T-helper 17 cell (primary cell): ENCODE measurements around the gene P2RY12. TPM values are rescaled to one million over a fixed set of nuclear protein-coding genes. Genes with fewer than 3 reads are reported as not detected.
"Not testable (repeated sequence)": the region's sequence is repeated elsewhere in the genome, so short reads cannot be mapped to it uniquely, and the experiment has no call there.

Source experiments
- ATAC-seq: fragments of 150-1000 bp; cut with Tn5 transposase; 2 replicates; pipeline ENCODE4 v1.10.0; 2021; ENCODE audit warnings: mild to moderate bottlenecking, moderate library complexity
- DNase-seq, 3 donors: peaks; one replicate each; pipeline versions ENCODE4 v3.0.0 to v3.0.0-alpha.2; 2020 to 2021
- H3K9me3 ChIP-seq: one replicate; pipeline ENCODE4 v1.7.0; 2013; ENCODE audit warnings: low read length, mild to moderate bottlenecking; ENCODE audit not compliant: control insufficient read depth, poor library complexity, severe bottlenecking
- H3K27ac Mint-ChIP-seq: one replicate; pipeline ENCODE4 v1.8.0; 2022; ENCODE audit warnings: mild to moderate bottlenecking, moderate library complexity, mixed read lengths
- H3K27me3 Mint-ChIP-seq: one replicate; pipeline ENCODE4 v1.8.0; 2022; ENCODE audit warnings: mixed read lengths
- H3K36me3 Mint-ChIP-seq: one replicate; pipeline ENCODE4 v1.8.0; 2022; ENCODE audit warnings: low read depth, mixed read lengths
- H3K4me1 Mint-ChIP-seq: one replicate; pipeline ENCODE4 v1.8.0; 2022; ENCODE audit warnings: mild to moderate bottlenecking, mixed read lengths
- H3K4me3 Mint-ChIP-seq: one replicate; pipeline ENCODE4 v1.8.0; 2022; ENCODE audit warnings: mild to moderate bottlenecking, moderate library complexity, mixed read lengths
- total RNA-seq, 4 donors: library from RNA in 2 of 4; stranded (reverse) in 2 of 4; gene quantifications; one replicate each; pipeline ENCODE4 v1.2.3 and lab custom pipeline; 2022 to 2026

P2RY12 gene
- total RNA-seq, 2 donors from 2014 or later = 0.62 to 19.8 TPM

DNA sequence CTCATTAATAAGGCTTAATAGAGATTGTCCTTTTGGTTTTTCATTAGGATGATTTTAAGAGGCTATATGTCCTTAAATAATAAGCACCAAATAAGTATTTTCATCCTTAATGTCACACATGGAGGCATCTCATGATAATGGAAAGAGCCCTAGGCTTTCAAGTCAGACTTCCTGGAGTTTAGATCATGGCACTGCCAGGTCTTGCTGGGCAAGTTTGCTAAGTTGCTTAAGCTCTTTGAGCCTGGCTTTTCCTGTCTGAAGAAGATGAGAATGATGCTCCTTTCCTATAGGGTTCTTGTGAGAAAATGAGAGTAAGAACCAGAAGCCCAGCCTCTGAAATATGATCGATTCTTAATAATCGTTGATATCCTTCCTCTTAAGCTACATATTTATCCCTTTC, 23.4 kb upstream of the P2RY12 start:
- Mint-ChIP-seq H3K4me1 (no peaks in the 10 kb centered on the region), H3K27me3 (peaks cover 4% of the 10 kb centered on the region), H3K4me3 (no peak overlapping the region), H3K27ac (no peak overlapping the region), H3K36me3 (no peaks in the 10 kb centered on the region)
- ATAC-seq = no peak
- no peak for DNase-seq
- H3K9me3 ChIP-seq = no peaks in the 10 kb centered on the region

DNA sequence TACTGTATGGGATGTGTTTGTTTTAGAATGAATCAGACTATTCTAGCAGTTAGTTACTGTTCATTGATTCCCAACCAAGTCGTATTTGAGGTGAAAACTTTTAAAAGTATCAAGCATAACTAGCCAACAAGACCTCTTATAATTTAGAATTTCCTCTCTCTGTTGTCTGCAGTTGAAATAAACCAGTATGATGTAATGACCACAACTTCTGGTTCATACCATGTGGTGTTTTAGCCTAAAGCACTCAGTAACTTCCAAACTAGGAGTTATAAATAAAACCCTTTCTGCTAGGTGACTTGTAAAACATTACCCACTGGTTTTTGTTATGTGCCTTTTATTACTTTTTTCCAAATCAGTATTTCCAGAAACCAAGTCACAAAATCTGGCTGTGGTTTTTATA, 19.8 kb upstream of the P2RY12 start:
- Mint-ChIP-seq H3K27ac (no peak overlapping the region), H3K4me1 (no peaks in the 10 kb centered on the region), H3K36me3 (no peaks in the 10 kb centered on the region), H3K27me3 (peaks cover 4% of the 10 kb centered on the region), H3K4me3 (no peak overlapping the region)
- ATAC-seq = no peak
- H3K9me3 ChIP-seq = no peaks in the 10 kb centered on the region
- DNase-seq = no peak

DNA sequence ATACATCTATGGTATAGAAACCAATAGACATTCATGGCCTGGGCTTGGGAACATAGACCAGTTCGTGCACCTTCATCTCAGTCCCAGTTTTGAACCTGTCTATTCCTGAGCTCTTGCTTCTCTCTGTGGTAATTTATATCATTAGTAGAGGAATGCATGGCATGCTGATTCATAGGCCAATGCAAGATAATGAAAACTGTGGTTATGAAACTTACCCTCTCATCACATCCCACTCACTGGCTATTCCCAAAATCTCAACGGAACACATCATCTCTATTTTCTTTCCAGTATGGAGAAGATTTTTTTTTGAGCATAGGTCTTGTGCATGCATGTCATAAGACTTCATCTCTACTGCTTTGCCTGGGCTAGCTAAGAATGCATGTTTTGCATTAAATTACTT, 18.7 kb upstream of the P2RY12 start:
- ATAC-seq = no peak
- no peaks in the 10 kb centered on the region for H3K9me3 ChIP-seq
- no peak for DNase-seq
- Mint-ChIP-seq H3K4me3 (no peak overlapping the region), H3K4me1 (no peaks in the 10 kb centered on the region), H3K27ac (no peak overlapping the region), H3K27me3 (peaks cover 4% of the 10 kb centered on the region), H3K36me3 (no peaks in the 10 kb centered on the region)

DNA sequence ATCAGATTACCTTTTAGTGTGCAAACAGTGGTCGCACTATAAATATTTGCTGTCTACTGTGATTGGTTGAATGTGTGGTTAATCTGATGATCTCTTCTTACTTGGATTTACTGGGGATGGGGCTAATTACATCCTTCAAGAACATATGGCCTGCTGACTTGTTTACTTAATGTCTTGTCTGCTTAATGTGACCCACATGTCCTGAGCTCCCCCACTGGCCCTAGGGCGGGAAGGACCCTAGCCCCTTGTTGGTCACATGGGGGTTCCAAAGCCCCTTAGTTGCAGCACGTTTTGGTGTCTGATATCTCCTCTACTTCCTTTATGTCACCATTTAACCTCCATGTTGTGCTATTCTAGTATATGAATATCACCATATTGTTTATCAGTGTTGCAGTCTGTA, 17.8 kb upstream of the P2RY12 start:
- H3K27me3 Mint-ChIP-seq = peaks cover 4% of the 10 kb centered on the region
- H3K4me1 Mint-ChIP-seq = no peaks in the 10 kb centered on the region
- H3K4me3 Mint-ChIP-seq = no peak overlapping the region
- no peaks in the 10 kb centered on the region for H3K9me3 ChIP-seq
- ATAC-seq (no peak), DNase-seq (no peak)
- no peak overlapping the region for H3K27ac Mint-ChIP-seq
- H3K36me3 Mint-ChIP-seq = no peaks in the 10 kb centered on the region

DNA sequence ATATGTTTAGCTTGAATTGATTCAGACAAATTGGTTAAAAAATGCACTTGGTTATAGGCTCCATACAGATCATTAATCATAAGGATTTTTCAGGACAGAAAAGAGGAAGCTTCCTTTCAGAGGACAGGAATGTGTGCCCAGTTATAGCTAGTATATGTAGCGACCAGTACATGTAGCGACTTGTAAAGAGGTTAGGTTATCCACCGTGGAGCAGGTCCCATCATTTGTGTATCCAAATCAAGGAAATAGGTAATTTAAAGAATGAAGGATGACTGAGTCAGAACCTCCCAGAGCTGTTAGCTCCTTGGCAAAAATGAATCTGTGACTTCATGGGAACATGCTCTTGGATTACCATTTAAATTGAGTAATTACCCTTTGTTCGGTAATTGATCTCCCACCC, 15.8 kb upstream of the P2RY12 start:
- no peak for DNase-seq
- H3K4me3 Mint-ChIP-seq = no peak overlapping the region
- H3K27me3 Mint-ChIP-seq = no peaks in the 10 kb centered on the region
- no peaks in the 10 kb centered on the region for H3K9me3 ChIP-seq
- ATAC-seq = no peak
- no peak overlapping the region for H3K27ac Mint-ChIP-seq
- H3K36me3 Mint-ChIP-seq = peaks cover 2% of the 10 kb centered on the region
- no peaks in the 10 kb centered on the region for H3K4me1 Mint-ChIP-seq

DNA sequence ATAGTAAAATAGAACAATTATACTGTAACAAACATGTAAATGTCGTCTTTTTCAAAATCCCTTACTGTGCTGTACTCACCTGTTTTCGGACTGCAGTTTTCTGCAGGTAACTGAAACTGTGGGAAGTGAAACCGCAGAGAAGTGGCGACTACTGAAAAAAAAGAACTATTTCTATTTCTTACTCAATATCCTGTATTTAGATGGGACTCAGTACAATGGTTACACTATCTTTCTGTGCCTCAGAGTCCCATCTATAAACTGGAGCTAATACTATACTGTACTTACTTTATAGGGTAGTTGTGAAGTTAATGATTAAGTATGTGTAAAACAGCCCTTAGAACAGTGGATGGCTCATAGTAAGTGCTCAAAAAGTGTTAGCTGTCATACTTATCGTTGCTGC, 14.3 kb upstream of the P2RY12 start:
- Mint-ChIP-seq H3K4me1 (no peaks in the 10 kb centered on the region), H3K4me3 (no peak overlapping the region), H3K27ac (no peak overlapping the region), H3K27me3 (peaks cover 7% of the 10 kb centered on the region), H3K36me3 (peaks cover 2% of the 10 kb centered on the region)
- ATAC-seq (no peak), DNase-seq (no peak)
- no peaks in the 10 kb centered on the region for H3K9me3 ChIP-seq

DNA sequence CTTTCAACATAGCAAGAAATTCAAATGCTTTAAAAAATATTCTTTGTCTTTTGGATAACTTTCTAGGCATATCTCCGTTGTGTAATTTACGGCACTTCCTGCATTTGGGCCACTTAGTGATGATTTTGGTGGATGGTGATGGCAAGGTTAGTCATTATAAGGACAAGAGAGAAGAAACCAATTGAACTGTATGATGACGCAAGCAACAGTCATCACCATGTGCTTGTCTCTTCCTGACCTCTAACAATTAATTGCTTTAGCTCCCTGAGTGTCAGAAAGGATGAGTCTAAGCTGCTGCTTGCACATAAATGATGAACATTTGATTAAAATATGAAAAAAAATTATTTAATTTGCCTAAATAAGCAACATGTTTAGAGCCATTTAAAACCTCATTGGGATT, 11.3 kb upstream of the P2RY12 start:
- ATAC-seq (no peak), DNase-seq (no peak)
- Mint-ChIP-seq H3K27ac (no peak overlapping the region), H3K4me3 (no peak overlapping the region), H3K4me1 (no peaks in the 10 kb centered on the region), H3K27me3 (peaks cover 12% of the 10 kb centered on the region), H3K36me3 (peaks cover 2% of the 10 kb centered on the region)
- no peaks in the 10 kb centered on the region for H3K9me3 ChIP-seq

GRCh38 chr3:151394611-151395010, 10.1 kb upstream of the P2RY12 start:
- Mint-ChIP-seq H3K4me1 (peaks cover 3% of the 10 kb centered on the region), H3K4me3 (no peak overlapping the region), H3K27ac (no peak overlapping the region), H3K36me3 (peaks cover 2% of the 10 kb centered on the region), H3K27me3 (peaks cover 12% of the 10 kb centered on the region)
- ATAC-seq (no peak), DNase-seq (no peak)
- H3K9me3 ChIP-seq = no peaks in the 10 kb centered on the region

DNA sequence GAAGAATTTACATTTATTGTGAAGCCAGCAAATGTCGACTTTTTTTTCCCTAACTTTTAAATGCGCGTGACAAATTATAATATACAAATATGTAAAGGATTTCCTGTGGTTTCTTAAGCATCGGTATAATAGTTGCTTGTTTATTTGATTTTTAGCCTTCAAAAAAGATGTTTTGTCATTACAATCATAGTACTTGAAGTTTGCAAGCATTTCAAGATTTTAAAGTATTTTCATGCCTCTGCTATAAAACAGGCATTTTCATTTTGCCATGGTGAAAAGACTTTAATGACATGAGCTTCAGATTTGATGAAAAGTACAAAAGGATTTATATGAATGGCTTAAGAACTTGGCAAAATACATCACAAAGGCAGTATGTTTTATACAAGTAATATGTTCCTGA, 9.4 kb upstream of the P2RY12 start:
- H3K27me3 Mint-ChIP-seq = peaks cover 12% of the 10 kb centered on the region
- H3K9me3 ChIP-seq = no peaks in the 10 kb centered on the region
- H3K36me3 Mint-ChIP-seq = peaks cover 2% of the 10 kb centered on the region
- ATAC-seq (no peak), DNase-seq (no peak)
- H3K4me3 Mint-ChIP-seq = no peak overlapping the region
- no peak overlapping the region for H3K27ac Mint-ChIP-seq
- H3K4me1 Mint-ChIP-seq = peaks cover 3% of the 10 kb centered on the region

DNA sequence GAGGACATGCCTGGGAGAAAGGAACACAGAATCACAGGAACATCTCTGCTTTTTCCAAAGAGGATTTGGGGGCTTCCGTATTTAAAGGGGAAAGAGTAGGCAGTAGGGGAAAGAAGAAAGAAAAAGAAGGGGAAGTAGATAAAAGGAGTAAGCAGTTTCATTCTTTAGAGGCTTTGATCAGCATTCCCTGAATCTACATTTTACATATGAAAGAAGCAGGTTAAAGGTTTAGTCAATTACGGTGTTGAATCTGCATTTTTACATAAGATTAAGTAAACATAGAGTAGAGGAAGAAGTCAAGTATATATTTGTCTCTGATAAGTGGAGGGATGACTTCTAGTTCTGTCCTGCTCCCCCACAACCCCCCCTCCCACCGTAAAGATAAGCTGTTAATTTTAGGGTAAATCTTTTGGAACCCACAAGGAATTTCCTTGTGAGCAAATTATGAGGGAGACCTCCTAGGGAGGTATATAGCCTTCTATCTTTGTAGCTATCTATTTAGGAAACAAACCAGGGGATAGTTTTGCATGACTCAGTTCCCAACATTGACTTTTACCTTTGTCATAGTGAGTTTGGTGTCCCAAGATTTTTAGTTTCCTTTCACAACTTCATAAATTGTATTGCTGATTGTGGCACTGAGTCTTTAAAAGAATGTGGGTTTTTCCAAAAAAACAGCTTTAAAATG, 8.7 kb upstream of the P2RY12 start:
- Mint-ChIP-seq H3K36me3 (peaks cover 2% of the 10 kb centered on the region), H3K4me1 (peaks cover 3% of the 10 kb centered on the region), H3K27ac (no peak overlapping the region), H3K27me3 (peaks cover 12% of the 10 kb centered on the region), H3K4me3 (no peak overlapping the region)
- no peak for DNase-seq
- ATAC-seq = no peak
- no peaks in the 10 kb centered on the region for H3K9me3 ChIP-seq

DNA sequence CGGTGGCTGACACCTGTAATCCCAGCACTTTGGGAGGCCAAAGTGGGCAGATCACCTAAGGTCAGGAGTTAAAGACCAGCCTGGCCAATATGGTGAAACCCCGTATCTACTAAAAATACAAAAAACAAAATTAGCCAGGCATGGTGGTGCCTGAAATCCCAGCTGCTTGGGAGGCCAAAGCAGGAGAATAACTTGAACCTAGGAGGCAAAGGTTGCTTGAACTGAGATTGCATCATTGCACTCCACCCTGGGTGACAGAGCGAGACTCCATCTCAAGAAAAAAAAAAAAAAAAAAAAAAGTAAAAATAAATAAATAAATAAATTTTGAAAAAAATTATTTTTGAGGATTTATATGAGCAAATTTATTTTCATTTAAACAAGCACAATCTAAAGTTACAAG, 7.6 kb upstream of the P2RY12 start:
- H3K4me1 Mint-ChIP-seq, ATAC-seq: not testable (repeated sequence)

DNA sequence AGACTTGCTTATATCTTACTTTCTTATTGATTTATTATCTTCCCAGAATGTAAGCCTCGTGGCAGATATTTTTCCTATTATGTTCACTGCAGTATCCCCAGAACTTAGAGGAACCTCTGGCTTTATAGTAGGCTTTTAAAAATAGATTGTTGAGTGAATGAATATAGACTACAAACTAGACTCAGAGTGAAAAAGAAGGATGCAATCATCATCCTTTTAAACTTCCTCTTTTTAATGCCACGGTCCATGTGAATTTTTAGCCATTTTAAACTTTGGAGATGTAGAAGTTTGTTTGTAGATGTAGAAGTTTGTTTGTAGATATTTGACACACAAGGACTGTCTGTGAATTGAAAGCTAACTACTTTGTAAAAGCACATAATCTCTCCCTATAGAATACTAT, 7.2 kb upstream of the P2RY12 start:
- H3K27me3 Mint-ChIP-seq = peaks cover 12% of the 10 kb centered on the region
- no peak overlapping the region for H3K27ac Mint-ChIP-seq
- no peaks in the 10 kb centered on the region for H3K9me3 ChIP-seq
- H3K4me3 Mint-ChIP-seq = no peak overlapping the region
- DNase-seq (no peak), ATAC-seq (no peak)
- no peaks in the 10 kb centered on the region for H3K36me3 Mint-ChIP-seq
- H3K4me1 Mint-ChIP-seq = peaks cover 3% of the 10 kb centered on the region

More for the DNA sequence above, 7.6 kb upstream of the P2RY12 start:
- peaks cover 12% of the 10 kb centered on the region for H3K27me3 Mint-ChIP-seq
- not testable (repeated sequence) for H3K27ac Mint-ChIP-seq, H3K9me3 ChIP-seq, DNase-seq, H3K4me3 Mint-ChIP-seq, H3K36me3 Mint-ChIP-seq

DNA sequence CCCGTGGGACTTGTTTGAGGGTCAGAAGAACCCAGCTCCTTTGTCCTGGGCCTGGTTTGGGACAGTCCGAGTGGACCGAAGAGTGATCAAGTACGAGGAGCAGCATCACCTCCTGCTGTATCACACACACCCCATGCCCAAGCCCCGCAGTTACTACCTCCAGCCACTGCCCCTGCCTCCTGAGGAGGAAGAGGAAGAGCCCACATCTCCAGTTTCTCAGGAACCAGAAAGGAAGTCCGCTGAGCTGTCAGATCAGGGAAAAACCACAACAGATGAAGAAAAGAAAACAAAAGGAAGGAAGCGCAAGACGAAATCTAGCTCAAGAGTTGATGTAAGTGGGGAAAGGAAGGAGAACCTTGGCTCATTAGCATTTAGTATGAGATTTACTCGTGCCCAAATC, 3.3 kb upstream of the P2RY12 start:
- H3K4me3 Mint-ChIP-seq = peak overlapping the region; percentile 3
- no peak overlapping the region for H3K27ac Mint-ChIP-seq
- H3K4me1 Mint-ChIP-seq = peaks cover 6% of the 10 kb centered on the region
- no peak for DNase-seq
- no peak for ATAC-seq
- no peaks in the 10 kb centered on the region for H3K9me3 ChIP-seq
- no peaks in the 10 kb centered on the region for H3K36me3 Mint-ChIP-seq
- peaks cover 5% of the 10 kb centered on the region for H3K27me3 Mint-ChIP-seq

DNA sequence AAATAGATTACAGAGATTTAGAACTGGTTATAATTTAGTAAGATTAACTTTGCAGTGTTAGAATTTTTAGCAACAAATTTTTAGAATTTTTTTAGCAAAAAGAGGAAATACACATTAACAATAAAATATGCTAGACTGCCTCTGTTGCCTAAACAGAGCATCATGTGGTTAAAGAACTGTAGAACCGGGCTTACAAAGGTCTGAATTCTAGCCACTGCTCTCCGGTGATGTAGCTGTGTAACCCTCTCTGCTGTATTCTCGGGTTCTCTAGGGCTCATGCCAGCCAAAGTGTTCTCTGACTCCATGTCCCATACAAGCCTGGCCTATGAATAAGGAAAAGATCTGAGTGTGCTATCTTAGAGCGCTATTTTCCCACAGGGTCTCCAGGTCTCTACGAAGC, 2.9 kb upstream of the P2RY12 start:
- DNase-seq = no peak
- ATAC-seq = no peak
- peak overlapping the region; percentile 3 for H3K4me3 Mint-ChIP-seq
- peaks cover 2% of the 10 kb centered on the region for H3K36me3 Mint-ChIP-seq
- H3K27ac Mint-ChIP-seq = no peak overlapping the region
- no peaks in the 10 kb centered on the region for H3K9me3 ChIP-seq
- peaks cover 5% of the 10 kb centered on the region for H3K27me3 Mint-ChIP-seq
- H3K4me1 Mint-ChIP-seq = peaks cover 8% of the 10 kb centered on the region
